NCI-H1930 (cell line): ENCODE results near the gene CDC5L.

Source experiments
- DNase-seq, 2 experiments: peaks; one replicate each; lab custom pipeline; 2025; lab: John Stamatoyannopoulos, UW

Gene CDC5L

GRCh38 chr6:44475779-44476434, 88.4 kb downstream of the CDC5L start:
- DNase-seq = peak; percentile 55 to 61

DNA sequence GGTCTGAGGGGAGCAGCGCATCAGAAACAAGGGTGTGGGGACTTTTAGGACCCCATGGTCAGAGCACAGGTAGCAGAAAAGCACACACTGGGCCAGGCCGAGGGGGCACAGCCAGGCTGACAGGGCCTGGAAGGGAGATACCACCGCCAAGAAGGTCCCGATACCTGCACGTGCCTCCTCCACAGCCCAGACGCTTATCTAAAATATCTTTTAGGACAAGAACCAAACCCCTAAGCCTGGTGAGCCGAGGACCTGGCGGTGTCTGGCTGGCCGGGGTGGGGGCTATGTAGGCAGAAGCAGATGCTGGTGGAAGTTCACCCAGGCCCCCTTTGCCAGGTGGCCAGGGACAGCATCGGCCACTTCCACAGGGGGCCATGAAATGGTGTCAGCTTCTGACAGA, 89.3 kb downstream of the CDC5L start:
- DNase-seq = no peak

GRCh38 chr6:44477293-44477894, 89.9 kb downstream of the CDC5L start:
- DNase-seq = no peak

DNA sequence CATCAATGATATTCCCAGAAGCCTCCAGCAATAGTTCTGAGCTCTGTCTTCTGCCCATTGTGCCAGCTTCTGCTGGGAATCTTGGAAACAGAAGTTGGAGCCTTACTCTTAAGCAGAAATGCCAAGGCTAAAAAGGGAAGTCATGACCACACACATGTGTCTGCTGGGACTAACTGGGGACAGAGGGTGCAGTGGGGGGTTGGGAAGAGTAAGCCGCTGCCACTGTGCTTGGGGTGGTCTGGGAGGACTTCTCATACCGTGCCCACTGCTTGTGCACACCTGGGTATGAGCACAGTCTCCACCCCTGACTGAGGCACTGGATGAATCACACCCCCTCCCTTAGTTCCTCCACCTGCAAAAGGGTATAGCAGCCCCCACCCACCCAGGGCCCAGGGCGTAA, 90.7 kb downstream of the CDC5L start:
- DNase-seq = no peak

- no peak for DNase-seq
Observed at GRCh38 chr6:44478591-44479254, 91.2 kb downstream of the CDC5L start.

DNA sequence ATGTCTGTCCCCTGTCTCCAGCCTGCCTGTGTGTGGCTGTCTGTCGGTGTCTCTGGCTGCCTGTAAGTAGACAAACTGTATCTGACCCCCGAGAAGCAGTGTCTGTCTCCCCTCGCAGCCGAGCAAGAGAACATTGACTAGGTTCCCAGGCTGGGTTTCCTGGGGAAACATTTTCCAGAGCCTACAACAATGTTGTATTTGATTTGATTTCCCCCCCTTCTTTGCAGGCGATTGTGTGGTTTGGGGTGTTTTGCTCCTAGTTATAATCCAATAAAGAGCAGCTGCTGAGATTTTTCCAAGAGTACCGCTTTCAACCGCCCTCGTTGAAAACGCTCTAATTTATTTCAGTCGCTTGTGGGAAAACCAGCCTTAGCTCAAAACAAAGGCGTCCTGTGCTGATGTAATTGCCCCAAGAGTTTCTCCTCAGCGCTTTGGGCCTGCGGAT, 92.6 kb downstream of the CDC5L start:
- DNase-seq = no peak

DNA sequence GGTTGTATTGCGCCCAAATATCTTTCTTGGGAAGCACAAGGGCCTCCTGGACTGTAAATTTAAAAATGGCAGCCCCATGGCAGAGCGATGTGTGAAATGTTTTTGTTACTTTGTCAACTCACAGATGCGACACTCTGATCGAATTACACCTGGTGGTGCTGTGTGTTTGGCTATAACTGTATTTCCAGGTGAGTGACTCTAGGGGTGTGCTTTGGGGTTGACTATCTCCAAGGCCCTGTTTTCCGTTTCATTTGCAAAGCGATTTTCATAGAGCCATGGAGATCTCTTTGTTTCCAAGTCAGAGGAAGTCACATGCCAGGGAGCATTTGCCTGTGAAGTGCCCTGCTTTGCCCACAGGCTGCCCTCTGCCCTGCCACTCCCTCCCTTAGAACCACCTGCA, 93.5 kb downstream of the CDC5L start:
- no peak for DNase-seq

- no peak for DNase-seq
Observed at GRCh38 chr6:44481760-44482159, 94.3 kb downstream of the CDC5L start.

DNA sequence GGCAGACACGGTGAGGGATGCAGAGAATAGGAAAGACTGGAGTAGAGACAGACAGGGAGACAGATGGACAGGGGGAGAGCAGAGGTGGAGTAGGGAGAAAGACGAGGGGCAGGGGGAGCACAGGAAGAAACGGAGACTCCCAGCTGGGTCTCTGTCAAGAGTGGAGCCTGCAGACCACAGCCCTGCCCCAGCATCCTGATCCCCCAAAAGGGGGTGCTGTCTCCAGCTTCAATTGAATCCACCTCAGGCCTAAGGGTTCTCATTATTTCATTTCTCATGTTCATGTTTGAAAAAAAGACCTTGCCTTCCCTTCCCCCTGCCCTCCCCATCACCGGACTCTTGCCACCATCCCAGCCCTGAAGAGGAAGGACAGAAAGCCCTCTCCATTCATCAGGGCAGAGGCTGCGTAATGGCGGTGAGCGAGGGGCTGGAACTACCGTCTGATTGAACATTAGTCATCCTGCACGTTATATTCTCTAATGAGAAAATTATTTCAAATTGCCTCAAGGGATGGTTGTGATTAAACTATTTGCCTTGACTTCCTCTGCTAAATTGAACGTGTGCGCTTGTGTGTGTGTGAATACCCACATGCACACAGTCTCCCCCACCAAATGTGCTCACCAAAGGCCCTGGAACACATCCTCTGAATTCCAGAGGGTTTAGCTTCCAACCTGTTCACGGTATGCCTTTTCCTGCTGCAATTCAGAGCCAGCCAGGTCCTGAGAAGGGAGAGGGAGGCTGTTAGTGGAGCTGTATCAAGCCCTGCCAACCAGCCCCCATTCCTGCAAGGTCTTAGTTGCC, 98.3 kb downstream of the CDC5L start:
- no peak for DNase-seq

- DNase-seq = no peak
Observed at GRCh38 chr6:44487002-44487401, 99.5 kb downstream of the CDC5L start.

DNA sequence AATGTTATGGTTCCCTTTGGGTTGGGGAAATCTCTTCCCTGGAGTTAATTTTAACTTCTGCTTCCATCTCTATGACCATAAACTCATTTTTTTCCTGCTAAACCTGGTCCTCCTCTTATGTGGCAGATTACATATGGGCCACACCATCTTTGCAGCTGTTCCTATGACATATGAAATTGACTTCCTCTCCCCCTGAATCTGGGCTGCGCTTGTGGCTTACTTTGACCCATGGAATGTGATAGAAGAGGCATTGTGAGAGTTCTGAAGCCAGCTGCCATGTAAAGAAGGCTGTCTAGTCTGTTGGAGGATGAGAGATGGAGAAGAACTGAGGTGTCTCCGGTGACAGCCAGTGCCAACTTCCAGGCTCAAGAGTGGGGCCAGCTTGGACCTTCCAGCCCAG, 100.1 kb downstream of the CDC5L start:
- DNase-seq = no peak

GRCh38 chr6:44489910-44490604, 102.6 kb downstream of the CDC5L start:
- DNase-seq = no peak

- no peak for DNase-seq
Observed at GRCh38 chr6:44493132-44493531, 105.6 kb downstream of the CDC5L start.

- no peak for DNase-seq
Observed at GRCh38 chr6:44493593-44493992, 106.1 kb downstream of the CDC5L start.

DNA sequence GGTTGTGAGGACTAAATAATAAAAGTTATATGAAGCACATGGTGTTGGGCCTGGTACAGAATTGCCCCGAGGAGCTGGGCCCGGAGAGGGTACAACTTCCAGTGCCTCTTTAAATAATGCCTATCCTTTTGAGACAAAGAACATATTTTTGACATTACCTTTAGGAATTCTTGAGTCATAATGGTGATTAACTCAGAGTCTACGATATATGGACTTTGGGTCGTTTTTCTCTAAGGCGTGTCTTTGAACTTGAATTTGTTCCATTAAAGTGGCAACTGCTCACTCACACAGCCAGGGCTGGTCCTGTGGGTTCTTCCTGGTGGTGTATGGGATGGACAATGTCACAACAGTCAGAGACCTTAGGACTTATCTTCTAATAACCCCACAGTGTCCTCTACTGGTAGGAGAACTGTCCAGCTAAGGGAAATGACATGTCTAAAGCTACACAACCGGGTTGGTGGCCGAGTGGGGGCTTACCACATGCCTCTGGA, 106.5 kb downstream of the CDC5L start:
- no peak for DNase-seq

DNA sequence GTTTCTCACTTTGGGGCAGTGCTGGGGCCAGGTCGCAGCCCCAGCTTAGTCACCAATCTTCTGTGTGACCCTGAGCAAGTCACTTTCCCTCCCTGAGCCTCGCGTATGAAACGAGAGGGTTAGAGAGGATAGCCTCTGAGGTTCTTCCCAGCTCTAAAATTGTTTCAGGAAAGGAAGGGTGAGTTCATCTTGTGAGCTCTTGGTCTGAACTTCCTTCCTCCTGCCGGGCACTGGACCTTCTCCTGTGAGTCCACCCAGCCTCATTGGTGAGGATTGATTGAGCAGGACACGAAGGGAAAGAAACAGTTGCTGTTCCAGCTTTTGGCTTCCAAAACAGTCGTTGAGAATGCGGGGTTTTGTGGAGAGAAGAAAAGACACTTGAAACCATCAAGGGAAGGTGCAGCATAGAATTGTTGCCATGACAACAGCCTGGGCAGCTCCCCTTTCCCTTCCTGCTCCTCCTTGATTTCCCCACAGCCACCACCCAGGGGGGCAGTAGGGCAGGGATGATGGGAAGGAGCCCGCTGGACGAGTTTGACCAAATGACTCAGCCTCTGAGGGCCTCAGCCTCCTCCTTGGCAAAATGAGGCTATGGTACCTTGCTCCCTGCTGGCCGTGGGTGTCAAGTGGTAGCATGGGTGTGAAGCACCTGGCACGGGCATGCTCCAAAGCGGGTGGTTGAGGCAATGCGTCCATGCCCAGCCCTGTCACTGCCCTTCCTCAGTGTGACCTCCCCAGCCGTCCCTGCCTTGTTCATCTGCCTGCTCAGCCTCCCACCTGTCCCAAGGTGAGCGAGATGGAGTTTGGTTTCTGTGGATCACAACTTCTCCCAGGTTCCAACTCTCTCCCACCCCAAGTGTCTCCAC, 107.8 kb downstream of the CDC5L start:
- DNase-seq = no peak

DNA sequence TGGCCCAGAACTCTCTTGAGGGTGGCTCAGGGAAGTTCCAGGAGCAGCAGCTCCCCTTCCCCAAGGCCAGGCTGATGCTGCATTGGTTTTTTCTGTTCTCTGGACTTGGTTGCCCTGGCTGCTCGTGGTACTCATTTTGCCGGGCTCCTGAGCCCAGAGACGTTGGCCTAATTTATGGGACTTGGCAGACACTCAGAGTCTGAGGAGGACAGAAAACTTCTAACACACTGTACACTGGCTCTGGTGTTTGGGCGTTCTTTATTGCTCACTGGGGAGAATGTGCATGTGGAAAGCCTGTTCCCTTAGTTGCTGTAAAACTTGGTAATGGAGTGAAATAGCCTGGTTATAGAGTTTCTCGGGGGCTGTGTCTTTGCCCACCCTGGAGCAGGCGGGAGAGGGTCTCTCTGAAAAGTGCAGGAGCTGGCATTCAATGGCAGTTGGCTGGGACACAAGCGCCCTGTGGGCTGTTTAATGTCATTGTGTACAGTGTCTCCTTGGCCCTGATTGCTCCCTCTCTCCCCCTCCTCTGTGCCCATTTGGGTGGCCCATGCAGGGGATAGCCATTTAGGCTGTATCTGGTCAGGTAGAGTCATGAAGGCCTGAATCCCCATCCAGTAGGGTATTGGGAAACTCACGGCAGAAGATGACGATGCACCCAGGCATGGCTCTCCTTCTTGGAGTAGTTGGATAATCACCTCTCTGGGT, 109.3 kb downstream of the CDC5L start:
- no peak for DNase-seq

- DNase-seq = no peak
Observed at GRCh38 chr6:44497807-44498206, 110.3 kb downstream of the CDC5L start.

DNA sequence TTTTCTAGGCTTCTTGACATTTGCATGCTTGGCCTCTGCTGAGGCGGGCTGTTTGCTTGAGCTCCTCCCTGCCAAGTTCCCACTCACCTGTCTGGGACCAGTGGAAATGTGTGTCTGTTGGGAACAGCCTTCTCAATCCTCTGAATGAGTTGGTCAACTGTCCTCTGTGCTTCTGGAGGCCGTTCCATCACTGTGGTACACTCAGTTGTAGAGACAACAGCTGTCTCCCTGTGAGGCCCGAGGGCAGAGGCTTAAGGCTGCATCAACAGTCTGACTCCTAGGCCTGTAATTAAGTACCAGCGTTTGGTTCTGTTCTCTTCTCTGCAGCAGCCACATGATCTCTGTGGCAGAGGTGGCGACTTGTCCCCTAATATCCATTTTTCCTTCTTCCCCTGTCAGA, 110.9 kb downstream of the CDC5L start:
- DNase-seq = no peak

DNA sequence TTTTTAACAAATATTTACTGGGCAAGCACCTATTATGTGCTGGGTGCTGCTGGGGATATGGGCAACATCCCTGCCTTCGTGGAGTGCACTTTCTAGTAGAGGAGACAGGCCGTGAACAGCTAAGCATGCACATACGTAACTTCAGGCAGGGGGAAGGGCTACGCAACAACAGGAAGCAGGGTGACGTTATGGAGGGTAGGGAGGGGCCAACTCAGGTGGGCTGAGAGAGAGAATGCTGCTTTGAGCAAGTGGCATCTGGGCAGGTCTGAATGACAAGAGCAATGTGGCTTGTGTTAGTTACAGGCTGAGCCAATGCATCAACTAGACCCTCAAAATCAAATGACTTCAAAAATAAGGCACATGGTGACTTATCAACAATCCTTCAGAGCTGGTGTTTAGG, 112.1 kb downstream of the CDC5L start:
- no peak for DNase-seq
